HepG2 (cell line): ENCODE measurements around the gene GTF3A. TPM values are rescaled to one million over a fixed set of nuclear protein-coding genes. Genes with fewer than 3 reads are reported as not detected.
A peak's percentile ranks its signal among the peaks of the same experiment; 100 is the strongest.

Source experiments
- ARID5B ChIP-seq: IDR thresholded peaks from 2 replicates; pipeline ENCODE4 v1.4.0; 2020; ENCODE audit warnings: mild to moderate bottlenecking, missing genetic modification reagents
- FOXJ3 ChIP-seq: sonication (generic); formaldehyde crosslinking; IDR thresholded peaks from 2 replicates; pipeline ENCODE4 v1.4.0; 2020; ENCODE audit warnings: missing genetic modification reagents, mild to moderate bottlenecking, borderline replicate concordance
- KDM2A ChIP-seq: sonication (generic); formaldehyde crosslinking; IDR thresholded peaks from 2 replicates; pipeline ENCODE4 v1.4.0; 2020; ENCODE audit warnings: low read depth, missing genetic modification reagents, borderline replicate concordance
- MYC ChIP-seq: sonication (generic); formaldehyde crosslinking; IDR thresholded peaks from 2 replicates; pipeline ENCODE4 v1.9.0; 2021; ENCODE audit warnings: missing genetic modification reagents, borderline replicate concordance
- NAIF1 ChIP-seq: sonication (generic); formaldehyde crosslinking; IDR thresholded peaks from 2 replicates; pipeline ENCODE4 v1.5.0; 2020; ENCODE audit warnings: mild to moderate bottlenecking, missing genetic modification reagents, borderline replicate concordance
- RFX1 ChIP-seq: fragments of 450-650 bp; IDR thresholded peaks from 2 replicates; pipeline ENCODE4 v1.6.1; 2017
- SPEN ChIP-seq: sonication (generic); formaldehyde crosslinking; IDR thresholded peaks from 2 replicates; pipeline ENCODE4 v1.5.1; 2020; ENCODE audit warnings: low read depth, mild to moderate bottlenecking, missing genetic modification reagents
- UBTF ChIP-seq: sonication (generic); formaldehyde crosslinking; IDR thresholded peaks from 2 replicates; pipeline ENCODE4 v1.4.0; 2020; ENCODE audit warnings: mild to moderate bottlenecking, missing genetic modification reagents
- ZBTB37 ChIP-seq: sonication (generic); formaldehyde crosslinking; IDR thresholded peaks from 2 replicates; pipeline ENCODE4 v1.4.0; 2020; ENCODE audit warnings: mild to moderate bottlenecking, missing genetic modification reagents
- ZFP41 ChIP-seq: sonication (generic); formaldehyde crosslinking; IDR thresholded peaks from 2 replicates; pipeline ENCODE4 v1.4.0; 2020; ENCODE audit warnings: mild to moderate bottlenecking, missing genetic modification reagents, borderline replicate concordance
- ZNF510 ChIP-seq: sonication (generic); formaldehyde crosslinking; IDR thresholded peaks from 2 replicates; pipeline ENCODE4 v1.4.0; 2020; ENCODE audit warnings: low read depth, mild to moderate bottlenecking, missing genetic modification reagents
- ZNF576 ChIP-seq: sonication (generic); formaldehyde crosslinking; IDR thresholded peaks from 2 replicates; pipeline ENCODE4 v1.4.0; 2020; ENCODE audit warnings: mild to moderate bottlenecking, missing genetic modification reagents
- ZNF597 ChIP-seq: sonication (generic); formaldehyde crosslinking; IDR thresholded peaks from 2 replicates; pipeline ENCODE4 v1.5.0; 2020; ENCODE audit warnings: missing genetic modification reagents
- ZNF678 ChIP-seq: sonication (generic); formaldehyde crosslinking; IDR thresholded peaks from 2 replicates; pipeline ENCODE4 v1.4.0; 2020; ENCODE audit warnings: mild to moderate bottlenecking, missing genetic modification reagents
- ZNF7 ChIP-seq: IDR thresholded peaks from 2 replicates; pipeline ENCODE4 v1.6.1; 2016; ENCODE audit warnings: missing biosample characterization, missing genetic modification reagents
- ZNF770 ChIP-seq: sonication (generic); formaldehyde crosslinking; IDR thresholded peaks from 2 replicates; pipeline ENCODE4 v1.5.0; 2020; ENCODE audit warnings: mild to moderate bottlenecking, missing genetic modification reagents
- polyA plus RNA-seq, 8 experiments: library from polyadenylated mRNA; depleted of rRNA in 3 of 8; stranded (reverse) in 7 of 8; unstranded in 1 of 8; fragments of >200 nt; fragmentation: Illumina TruSeq in 4 of 8; extraction: Trizol in 4 of 8; gene quantifications; 2 replicates each; pipeline versions ENCODE4 v1.2.1 to v1.2.3, GENCODE V29; 2011 to 2016; ENCODE audit warnings: low read depth in 4 of 8, missing spikeins in 1 of 8, mixed read lengths in 1 of 8; ENCODE audit not compliant: insufficient read depth in 1 of 8
- total RNA-seq, 5 experiments: library from RNA; depleted of rRNA; stranded (reverse); fragments of >200 nt; fragmentation: Illumina TruSeq; extraction: Trizol; gene quantifications; 2 replicates each; pipeline ENCODE4 v1.2.3, GENCODE V29; 2016; ENCODE audit warnings: low read depth in 1 of 5

The GTF3A gene
- total and polyA plus RNA-seq, 2 of the 13 experiments (the other 11 are each of a cell fraction or from before 2014, with no cell fraction given) = 42.1 to 176 TPM

GRCh38 chr13:27403727-27404385 is 20.6 kb upstream of the GTF3A start (continued):
- TF ChIP-seq UBTF (CRISPR knock-in tag) = peak; percentile 22; the same call in 1 of the 2 replicates
- TF ChIP-seq ZNF597 (CRISPR knock-in tag) = no peak
- peak; percentile 61 for TF ChIP-seq SPEN
- no peak for TF ChIP-seq RFX1
- peak; percentile 65; the same call in 1 of the 2 replicates for TF ChIP-seq FOXJ3 (CRISPR knock-in tag)
- TF ChIP-seq ZNF576 (CRISPR knock-in tag) = no peak
- TF ChIP-seq ZFP41 (CRISPR knock-in tag) = peak; percentile 74; the same call in 1 of the 2 replicates
- 0 out of 2 replicates have a peak, but pooled peaks have one; percentile 8 for TF ChIP-seq ZNF7 (CRISPR knock-in tag)
- no peak for TF ChIP-seq ARID5B
- peak; percentile 58; the same call in 1 of the 2 replicates for TF ChIP-seq ZNF678 (CRISPR knock-in tag)
- TF ChIP-seq ZNF510 (CRISPR knock-in tag) = 0 out of 2 replicates have a peak, but pooled peaks have one; percentile 75
- peak; percentile 13; the same call in 1 of the 2 replicates for TF ChIP-seq ZNF770 (CRISPR knock-in tag)
- peak; percentile 64; the same call in 1 of the 2 replicates for TF ChIP-seq ZBTB37 (CRISPR knock-in tag)
- TF ChIP-seq MYC (CRISPR knock-in tag) = peak; percentile 73; the same call in 1 of the 2 replicates
- TF ChIP-seq KDM2A (CRISPR knock-in tag) = no peak; the same call in 1 of the 2 replicates
- TF ChIP-seq NAIF1 (CRISPR knock-in tag) = peak; percentile 76; the same call in 1 of the 2 replicates
